Coronary artery (tissue), 2 donors: ENCODE measurements around the gene DHX36.

Experiments used
- DNase-seq: peaks from one replicate; pipeline ENCODE4 v3.0.0-alpha.2; 2017; ENCODE audit warnings: low spot score
- H3K27ac ChIP-seq, 2 donors: fragments of 200-600 bp; sonication (generic); one replicate each; pipeline ENCODE4 v1.5.1; 2016 to 2019
- H3K4me3 ChIP-seq: fragments of 200-600 bp; sonication (generic); 2 replicates; pipeline ENCODE4 v1.5.1; 2016; ENCODE audit warnings: mild to moderate bottlenecking, moderate library complexity
- TF ChIP-seq, protein P1 (sequence below): fragments of 200-600 bp; sonication (generic); IDR thresholded peaks from one replicate; pipeline ENCODE4 v1.5.1; 2019; ENCODE audit warnings: antibody characterized with exemption

The DHX36 gene

DNA sequence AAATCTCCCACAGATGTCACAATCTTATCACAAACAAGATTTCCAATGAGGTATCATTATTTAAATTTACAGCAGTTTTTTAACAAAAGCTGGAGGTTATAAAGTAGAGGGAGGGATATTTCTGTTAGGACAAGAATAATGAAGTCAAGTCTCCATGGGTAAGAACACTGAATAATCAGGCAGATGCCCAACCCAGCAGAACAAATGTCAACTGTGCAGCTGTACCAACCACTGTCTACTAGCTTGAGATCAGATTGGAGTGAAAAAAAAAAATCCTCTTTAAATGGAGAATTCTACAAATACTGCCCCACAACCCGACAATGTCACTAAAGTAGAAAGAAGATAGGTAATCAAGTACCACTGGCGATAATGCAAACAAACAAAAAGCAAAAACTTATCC is 30.3 kb downstream of the DHX36 start:
- H3K4me3 ChIP-seq: no peak overlapping the region
- H3K27ac ChIP-seq: no peak overlapping the region
- DNase-seq: no peak
- TF ChIP-seq, protein P1, sequence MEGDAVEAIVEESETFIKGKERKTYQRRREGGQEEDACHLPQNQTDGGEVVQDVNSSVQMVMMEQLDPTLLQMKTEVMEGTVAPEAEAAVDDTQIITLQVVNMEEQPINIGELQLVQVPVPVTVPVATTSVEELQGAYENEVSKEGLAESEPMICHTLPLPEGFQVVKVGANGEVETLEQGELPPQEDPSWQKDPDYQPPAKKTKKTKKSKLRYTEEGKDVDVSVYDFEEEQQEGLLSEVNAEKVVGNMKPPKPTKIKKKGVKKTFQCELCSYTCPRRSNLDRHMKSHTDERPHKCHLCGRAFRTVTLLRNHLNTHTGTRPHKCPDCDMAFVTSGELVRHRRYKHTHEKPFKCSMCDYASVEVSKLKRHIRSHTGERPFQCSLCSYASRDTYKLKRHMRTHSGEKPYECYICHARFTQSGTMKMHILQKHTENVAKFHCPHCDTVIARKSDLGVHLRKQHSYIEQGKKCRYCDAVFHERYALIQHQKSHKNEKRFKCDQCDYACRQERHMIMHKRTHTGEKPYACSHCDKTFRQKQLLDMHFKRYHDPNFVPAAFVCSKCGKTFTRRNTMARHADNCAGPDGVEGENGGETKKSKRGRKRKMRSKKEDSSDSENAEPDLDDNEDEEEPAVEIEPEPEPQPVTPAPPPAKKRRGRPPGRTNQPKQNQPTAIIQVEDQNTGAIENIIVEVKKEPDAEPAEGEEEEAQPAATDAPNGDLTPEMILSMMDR: no peak

DNA sequence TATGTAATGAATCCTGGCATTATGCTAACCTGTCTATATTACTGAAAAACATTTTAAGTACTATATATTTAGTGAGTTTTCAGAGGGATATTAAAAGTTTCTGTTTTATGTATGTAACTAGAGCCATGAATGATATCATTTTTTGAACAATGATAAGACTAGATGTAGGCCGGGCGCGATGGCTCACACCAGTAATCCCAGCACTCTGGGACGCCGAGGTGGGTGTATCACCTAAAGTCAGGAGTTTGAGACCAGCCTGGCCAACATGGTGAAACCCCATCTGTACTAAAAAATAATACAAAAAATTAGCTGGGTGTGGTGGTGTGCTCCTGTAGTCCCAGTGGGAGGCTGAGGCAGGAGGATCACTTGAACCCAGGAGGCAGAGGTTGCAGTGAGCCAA is 34.1 kb downstream of the DHX36 start:
- DNase-seq: no peak
- Histone ChIP-seq H3K4me3 (no peak overlapping the region), H3K27ac (no peak overlapping the region)
- TF ChIP-seq, protein P1: no peak

DNA sequence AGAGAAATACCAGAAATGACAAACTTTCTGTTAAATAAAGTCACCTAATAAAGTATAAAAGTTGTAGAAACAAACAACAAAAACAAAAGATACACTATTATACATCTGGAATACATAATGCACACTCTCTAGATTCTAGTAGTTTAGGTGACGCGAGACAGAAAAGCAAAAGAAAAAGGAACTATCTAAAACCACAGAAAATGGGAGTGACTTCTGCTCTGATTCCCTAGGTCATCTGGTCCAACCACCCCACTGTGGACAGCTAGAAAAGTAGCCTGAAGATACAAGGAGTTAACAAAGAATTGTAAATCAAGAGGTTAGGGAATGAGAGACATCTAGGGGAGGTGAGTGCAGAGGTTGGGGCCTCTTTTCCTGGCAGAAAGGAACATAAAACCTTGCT is 39.1 kb downstream of the DHX36 start:
- TF ChIP-seq, protein P1: no peak
- H3K4me3 ChIP-seq: no peak overlapping the region
- DNase-seq: no peak
- H3K27ac ChIP-seq: no peak overlapping the region

DNA sequence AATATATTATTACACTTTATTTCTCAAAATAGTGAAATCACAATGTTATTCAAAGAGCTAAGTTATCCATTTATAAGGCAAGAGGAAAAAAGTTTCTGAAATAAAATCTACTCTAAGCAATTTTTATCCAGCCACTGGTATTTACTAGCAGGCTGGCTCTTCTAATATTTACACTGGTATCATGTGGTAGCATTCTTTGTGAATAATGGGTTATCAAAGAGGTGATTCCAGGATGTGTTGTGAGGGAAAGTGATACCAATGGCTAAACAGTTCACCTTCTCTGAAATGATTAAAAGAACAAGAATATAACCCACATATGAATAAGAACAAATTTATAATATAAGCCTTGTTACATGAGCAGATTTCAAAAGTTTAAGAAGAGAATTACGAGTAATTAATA is 44.1 kb downstream of the DHX36 start:
- TF ChIP-seq, protein P1: no peak
- no peak for DNase-seq
- Histone ChIP-seq H3K4me3 (no peak overlapping the region), H3K27ac (no peak overlapping the region)

DNA sequence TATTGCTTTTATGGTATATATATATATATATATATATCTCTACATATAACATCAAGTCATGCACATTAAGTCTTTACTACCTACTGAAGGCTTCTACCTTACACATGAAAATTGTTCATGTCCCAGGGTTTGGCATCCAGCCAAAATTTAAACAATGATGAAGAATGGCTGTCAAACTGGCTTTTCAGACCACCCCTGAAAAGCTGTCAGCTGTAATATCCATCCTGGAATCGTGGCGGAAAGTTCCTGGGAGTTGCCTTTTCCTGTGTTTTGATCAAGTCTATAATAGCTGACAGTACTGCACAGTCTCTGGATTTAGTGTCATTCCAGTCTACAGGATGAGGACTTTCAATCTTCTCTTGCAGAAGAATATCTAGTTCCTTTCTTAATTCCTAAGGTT is 48.3 kb downstream of the DHX36 start:
- H3K4me3 ChIP-seq: no peak overlapping the region
- TF ChIP-seq, protein P1: no peak
- no peak for DNase-seq
- no peak overlapping the region for H3K27ac ChIP-seq

DNA sequence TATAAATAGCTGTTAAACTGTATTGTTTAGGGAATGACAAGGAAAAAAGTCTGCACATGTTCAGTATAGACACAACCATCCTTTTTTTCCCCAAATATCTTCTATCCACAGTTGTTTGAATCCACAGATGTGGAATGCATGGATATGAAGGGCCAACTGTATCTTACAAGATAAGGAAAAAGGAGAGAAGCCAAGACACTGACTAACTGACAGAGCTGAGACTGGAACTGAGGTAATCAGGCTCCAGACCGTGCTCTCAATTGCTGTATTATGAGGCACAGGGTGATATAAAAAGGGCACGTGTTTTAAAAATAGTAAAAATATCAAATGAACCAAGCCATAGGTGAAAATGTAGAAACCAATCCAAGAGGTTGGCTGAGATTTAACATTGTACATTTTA is 49.0 kb downstream of the DHX36 start:
- H3K4me3 ChIP-seq: no peak overlapping the region
- DNase-seq: no peak
- TF ChIP-seq, protein P1: no peak
- H3K27ac ChIP-seq: no peak overlapping the region

DNA sequence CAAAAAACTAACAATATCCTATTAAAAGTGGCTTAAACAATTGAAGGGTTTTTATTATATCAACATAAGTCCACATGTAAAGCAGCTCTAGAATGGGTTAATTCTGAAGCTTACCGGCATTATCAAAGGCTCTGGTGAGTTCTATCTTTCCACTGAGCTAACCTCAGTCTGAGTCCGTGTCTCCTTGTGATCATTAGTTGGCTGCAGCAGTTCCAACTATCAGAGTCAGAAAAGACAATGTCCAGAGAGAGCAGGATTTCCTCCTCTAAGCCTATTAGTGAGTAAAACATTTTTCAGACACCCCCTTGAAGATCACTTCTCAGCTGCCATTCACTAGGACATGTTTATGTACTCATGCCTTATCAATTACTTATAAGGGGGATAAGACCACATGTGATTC is 49.9 kb downstream of the DHX36 start:
- H3K27ac ChIP-seq: no peak overlapping the region
- DNase-seq: no peak
- TF ChIP-seq, protein P1: no peak
- H3K4me3 ChIP-seq: no peak overlapping the region
